Measurements from ENCODE around the gene OR4D6. TPM values are rescaled to one million over a fixed set of nuclear protein-coding genes. Genes with fewer than 3 reads are reported as not detected.

OR4D6 gene
- total RNA-seq, 4 donors from 2014 or later: not detected

DNA sequence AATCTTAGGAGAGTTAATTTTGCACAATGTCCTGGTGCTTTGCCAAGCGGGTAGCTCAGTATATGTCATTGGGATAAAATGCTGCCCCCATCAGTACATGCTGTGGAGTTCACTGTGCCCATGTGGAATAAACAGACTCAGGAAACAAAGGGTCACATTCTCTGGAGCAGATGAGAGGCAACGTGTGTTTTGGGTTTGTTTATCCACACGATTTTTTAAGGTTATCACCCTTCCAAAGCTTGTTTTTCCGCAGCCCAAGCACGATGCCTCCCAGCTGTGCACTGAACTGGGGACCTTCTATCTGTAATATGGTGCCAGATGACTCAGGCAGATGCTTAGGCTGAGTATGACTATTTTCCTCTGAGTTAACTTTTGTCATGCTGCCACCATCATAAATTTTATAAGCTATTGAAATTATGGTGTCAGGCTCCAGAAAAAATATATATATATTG lies 6.5 kb downstream of the OR4D6 start:
- no peak overlapping the region for H3K27ac ChIP-seq
- intact Hi-C loops (cut with DNase I; ENCODE audit: low total_unique reads): no loop called here
- no peak overlapping the region for H3K4me3 ChIP-seq
- H3K4me1 ChIP-seq: no peaks in the 10 kb centered on the region
- TF ChIP-seq POLR2A (IDR thresholded peaks at IDR 0.05): no peak
- TF ChIP-seq, protein P1, sequence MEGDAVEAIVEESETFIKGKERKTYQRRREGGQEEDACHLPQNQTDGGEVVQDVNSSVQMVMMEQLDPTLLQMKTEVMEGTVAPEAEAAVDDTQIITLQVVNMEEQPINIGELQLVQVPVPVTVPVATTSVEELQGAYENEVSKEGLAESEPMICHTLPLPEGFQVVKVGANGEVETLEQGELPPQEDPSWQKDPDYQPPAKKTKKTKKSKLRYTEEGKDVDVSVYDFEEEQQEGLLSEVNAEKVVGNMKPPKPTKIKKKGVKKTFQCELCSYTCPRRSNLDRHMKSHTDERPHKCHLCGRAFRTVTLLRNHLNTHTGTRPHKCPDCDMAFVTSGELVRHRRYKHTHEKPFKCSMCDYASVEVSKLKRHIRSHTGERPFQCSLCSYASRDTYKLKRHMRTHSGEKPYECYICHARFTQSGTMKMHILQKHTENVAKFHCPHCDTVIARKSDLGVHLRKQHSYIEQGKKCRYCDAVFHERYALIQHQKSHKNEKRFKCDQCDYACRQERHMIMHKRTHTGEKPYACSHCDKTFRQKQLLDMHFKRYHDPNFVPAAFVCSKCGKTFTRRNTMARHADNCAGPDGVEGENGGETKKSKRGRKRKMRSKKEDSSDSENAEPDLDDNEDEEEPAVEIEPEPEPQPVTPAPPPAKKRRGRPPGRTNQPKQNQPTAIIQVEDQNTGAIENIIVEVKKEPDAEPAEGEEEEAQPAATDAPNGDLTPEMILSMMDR (IDR thresholded peaks at IDR 0.05): no peak
- no peaks in the 10 kb centered on the region for H3K36me3 ChIP-seq
- no peaks in the 10 kb centered on the region for H3K27me3 ChIP-seq
- DNase-seq: peak; percentile 20 to 42
- no peaks in the 10 kb centered on the region for H3K9me3 ChIP-seq

DNA sequence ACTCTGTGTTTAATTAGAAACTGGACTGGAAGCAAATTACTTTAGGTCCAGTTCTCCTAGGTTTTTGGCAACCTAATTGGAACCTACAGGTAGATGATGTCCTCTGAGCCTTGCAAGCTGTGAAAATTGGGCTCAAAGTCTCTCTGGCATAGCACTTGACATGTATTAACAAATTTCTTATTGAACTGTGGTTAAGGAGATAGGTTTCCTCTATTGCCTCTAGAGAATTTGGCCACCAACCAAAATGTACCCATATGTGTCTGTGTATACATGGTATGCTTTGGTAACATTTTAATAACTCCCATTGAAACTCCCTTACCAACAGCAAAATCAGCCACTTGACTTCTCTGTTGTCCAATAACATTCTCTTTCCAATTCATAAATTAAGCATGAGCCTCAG lies 16.3 kb downstream of the OR4D6 start, which contains the start of gene OR4D10:
OR4D10 (plus strand) TSS at position 301 of the 400 bp plus-strand sequence. CDS start 4,115 bp downstream, outside the sequence.
- H3K4me1 ChIP-seq: no peaks in the 10 kb centered on the region
- no peaks in the 10 kb centered on the region for H3K36me3 ChIP-seq
- no peak within 1 kb of the TSS for H3K27ac ChIP-seq
- no peak within 1 kb of the TSS for H3K4me3 ChIP-seq
- no peaks in the 10 kb centered on the region for H3K27me3 ChIP-seq
- no peaks in the 10 kb centered on the region for H3K9me3 ChIP-seq
- DNase-seq: no peak
- no peak for TF ChIP-seq POLR2A (IDR thresholded peaks at IDR 0.05)
- TF ChIP-seq, protein P1 (IDR thresholded peaks at IDR 0.05): no peak
- intact Hi-C loops (cut with DNase I; ENCODE audit: low total_unique reads): no loop called here

DNA sequence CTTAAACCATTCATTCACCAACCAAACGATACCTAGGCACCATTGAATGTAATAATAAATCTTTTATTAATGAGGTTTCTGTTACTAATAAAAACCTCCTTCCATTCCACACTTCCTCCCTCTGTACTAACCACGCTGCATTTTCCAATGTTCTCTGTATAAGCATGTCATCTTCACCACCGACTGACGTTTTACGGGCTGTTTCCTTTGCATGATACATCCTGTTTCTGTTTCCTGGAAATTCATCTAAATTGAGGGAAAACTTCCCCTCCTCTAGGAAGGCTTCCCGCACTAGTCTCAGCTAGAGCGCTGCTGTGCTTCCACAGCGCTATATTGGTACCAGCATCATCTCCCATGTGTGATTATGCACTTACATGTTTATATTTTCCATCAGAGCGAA lies 18.4 kb downstream of the OR4D6 start:
- H3K36me3 ChIP-seq: no peaks in the 10 kb centered on the region
- H3K27me3 ChIP-seq: no peaks in the 10 kb centered on the region
- intact Hi-C loops (cut with DNase I; ENCODE audit: low total_unique reads): no loop called here
- H3K27ac ChIP-seq: no peak overlapping the region
- H3K4me3 ChIP-seq: no peak overlapping the region
- TF ChIP-seq, protein P1 (IDR thresholded peaks at IDR 0.05): no peak
- TF ChIP-seq POLR2A (IDR thresholded peaks at IDR 0.05): no peak
- DNase-seq: no peak
- H3K9me3 ChIP-seq: no peaks in the 10 kb centered on the region
- H3K4me1 ChIP-seq: no peaks in the 10 kb centered on the region

DNA sequence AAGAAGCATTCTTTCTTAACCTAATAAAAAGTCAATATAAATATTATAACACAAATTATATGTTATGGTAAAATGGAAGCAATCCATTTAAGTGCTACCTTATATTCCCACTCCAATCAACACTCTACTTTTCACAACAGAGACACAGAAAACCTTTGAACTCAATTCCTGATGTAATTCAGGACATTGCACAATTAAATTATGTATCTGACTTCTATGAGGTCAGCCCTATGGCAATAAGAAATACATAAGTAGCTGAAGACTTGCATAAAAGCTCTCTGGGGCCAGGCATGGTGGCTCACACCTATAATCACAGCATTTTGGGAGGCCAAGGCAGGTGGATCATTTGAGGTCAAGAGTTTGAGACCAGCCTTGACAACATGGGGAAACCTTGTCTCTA lies 23.1 kb downstream of the OR4D6 start:
- intact Hi-C loops (cut with DNase I; ENCODE audit: low total_unique reads): no loop called here
- no peaks in the 10 kb centered on the region for H3K4me1 ChIP-seq

DNA sequence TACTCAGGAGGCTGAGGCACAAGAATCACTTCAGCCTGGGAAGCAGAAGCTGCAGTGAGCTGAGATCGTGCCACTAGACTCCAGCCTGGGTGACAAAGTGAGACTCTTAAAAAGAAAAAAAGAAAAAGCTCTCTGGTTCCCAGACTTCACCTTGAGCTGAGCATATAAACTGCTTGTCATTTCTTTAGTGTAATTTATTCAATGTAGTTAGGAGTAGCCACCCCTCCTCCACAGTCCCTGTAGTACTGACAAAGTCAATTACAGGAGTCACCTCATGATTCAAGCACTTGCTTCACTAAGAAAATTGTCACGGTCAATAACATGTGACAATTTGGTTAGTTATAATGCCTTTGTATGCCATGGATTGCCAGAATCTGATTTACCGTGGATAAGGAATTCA lies 23.6 kb downstream of the OR4D6 start:
- TF ChIP-seq, protein P1 (IDR thresholded peaks at IDR 0.05): no peak
- TF ChIP-seq POLR2A (IDR thresholded peaks at IDR 0.05): no peak
- H3K9me3 ChIP-seq: no peaks in the 10 kb centered on the region
- H3K36me3 ChIP-seq: no peaks in the 10 kb centered on the region
- DNase-seq: no peak
- H3K27me3 ChIP-seq: no peaks in the 10 kb centered on the region
- H3K27ac ChIP-seq: no peak overlapping the region
- no peak overlapping the region for H3K4me3 ChIP-seq
- intact Hi-C loops (cut with DNase I; ENCODE audit: low total_unique reads): no loop called here
- H3K4me1 ChIP-seq: no peaks in the 10 kb centered on the region

More for the DNA sequence above, 23.1 kb downstream of the OR4D6 start:
- no peak for TF ChIP-seq POLR2A (IDR thresholded peaks at IDR 0.05)
- TF ChIP-seq, protein P1 (IDR thresholded peaks at IDR 0.05): no peak
- Histone ChIP-seq H3K9me3 (no peaks in the 10 kb centered on the region), H3K4me3 (no peak overlapping the region), H3K27me3 (no peaks in the 10 kb centered on the region), H3K36me3 (no peaks in the 10 kb centered on the region), H3K27ac (no peak overlapping the region)
- no peak for DNase-seq

All from uterus (tissue), 4 donors.